Measurements from ENCODE around the gene KLK4. TPM values are rescaled to one million over a fixed set of nuclear protein-coding genes. Genes with fewer than 3 reads are reported as not detected.

Gene KLK4
- total and polyA plus RNA-seq, 10 of the 15 experiments (the other 5 are each of a cell fraction or from before 2014, with no cell fraction given), result 0.06 to 0.31 TPM; not detected in 8

DNA sequence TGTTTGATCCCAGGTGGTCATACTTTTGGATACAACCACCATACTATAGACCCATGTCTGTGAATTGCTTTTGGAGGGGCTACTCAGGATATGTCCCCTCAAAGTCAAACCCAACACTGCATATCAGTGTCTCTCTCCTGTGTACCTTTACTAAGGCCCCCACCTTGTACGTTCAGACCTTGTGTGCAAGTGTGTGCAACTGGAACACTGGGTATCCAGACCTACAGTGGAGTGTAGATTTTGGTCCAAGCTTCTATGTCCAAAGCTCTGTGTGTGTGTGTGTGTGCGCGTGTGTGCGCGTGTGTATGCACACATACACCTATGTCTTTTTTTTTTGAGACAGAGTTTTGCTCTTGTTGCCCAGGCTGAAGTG lies 20.0 kb downstream of the KLK4 start:
- Histone ChIP-seq H3K36me3 (ENCODE audit: control insufficient read depth in 2 of 2, insufficient read depth in 2 of 2, low read length in 1 of 2) (no peaks in the 10 kb centered on the region), H4K20me1 (ENCODE audit: control insufficient read depth, insufficient read depth) (no peaks in the 10 kb centered on the region), H3K79me2 (ENCODE audit: control insufficient read depth, insufficient read depth, low read length) (no peaks in the 10 kb centered on the region), H3K9ac (ENCODE audit: control insufficient read depth, insufficient read depth, low read length) (no peak overlapping the region), H3K4me2 (ENCODE audit: control insufficient read depth, insufficient read depth) (peak overlapping the region; percentile 21; the same call in 1 of the 2 replicates), H3K4me3 (no peak overlapping the region), H3K4me1 (ENCODE audit: control insufficient read depth, insufficient read depth, low read length) (peaks cover 19% of the 10 kb centered on the region), H2AFZ (ENCODE audit: control insufficient read depth, low read depth, low read length) (no peak overlapping the region), H3K27me3 (replicated peaks in 1 of 2; ENCODE audit: control insufficient read depth in 2 of 2, insufficient read depth in 2 of 2, low read length in 1 of 2) (no peaks in the 10 kb centered on the region), H3K27ac (ENCODE audit: control insufficient read depth, insufficient read depth) (peak overlapping the region; percentile 47), H3K9me3 (replicated peaks; ENCODE audit: control insufficient read depth, insufficient read depth, low read length) (peaks cover 6% of the 10 kb centered on the region; the same call in 1 of the 3 replicates)
- ATAC-seq (no peak), FAIRE-seq (no peak), DNase-seq (ENCODE audit: low read depth, low spot score) (no peak)
- RAD21 ChIA-PET (ENCODE audit: unreplicated experiment), result interaction anchor here (1.1 to 1.9 kb wide), 2 partner anchors 31 to 71 kb away, joined by 4 to 5 read pairs; no protein-coding TSS in a partner anchor
- 55% methylated on average over 5 of the region's 5 CpGs for WGBS (ENCODE audit: insufficient coverage, insufficient replicate concordance, low lambda C conversion rate, missing lambda C conversion rate)
- POLR2A ChIA-PET, result interaction anchor here (0.8 to 1.5 kb wide), 2 partner anchors 71 kb away, joined by 3 to 4 read pairs; no protein-coding TSS in a partner anchor
- in situ Hi-C loops (cut with MboI), result loop anchor here (10.0 kb wide), 1 partner anchor 536 kb away; no protein-coding TSS in a partner anchor
- CTCF ChIA-PET, result interaction anchor here (3.7 kb wide), 1 partner anchor 14 kb away, joined by 18 read pairs; no protein-coding TSS in a partner anchor
- intact Hi-C loops (cut with micrococcal nuclease; ENCODE audit: unreplicated experiment), result loop anchor here (10.0 kb wide), 1 partner anchor 536 kb away; no protein-coding TSS in a partner anchor
- BruUV-seq (replicated peaks), result no TSS peak
- SMC1A ChIA-PET (ENCODE audit: uncharacterized antibody, unreplicated experiment), result interaction anchor here (0.8 to 1.4 kb wide), 3 partner anchors 13 to 86 kb away, joined by 3 to 4 read pairs (median 3); no protein-coding TSS in a partner anchor
- peak; percentile 14; the same call in 1 of the 2 replicates for TF ChIP-seq RELB (IDR thresholded peaks at IDR 0.05; ENCODE audit: low read depth)
- TF ChIP-seq RUNX3 (IDR thresholded peaks at IDR 0.05; ENCODE audit: low read length), result no peak
- TF ChIP-seq RAD21 (IDR thresholded peaks at IDR 0.05; ENCODE audit: insufficient read depth, low read depth, low read length), result no peak
- TF ChIP-seq IRF4 (IDR thresholded peaks at IDR 0.05; ENCODE audit: low read depth, low read length), result no peak
- TF ChIP-seq E2F8 (IDR thresholded peaks at IDR 0.05; ENCODE audit: low read depth, partially characterized antibody), result no peak
- no peak for TF ChIP-seq BMI1 (IDR thresholded peaks at IDR 0.05; ENCODE audit: borderline replicate concordance)
- TF ChIP-seq PKNOX1 (IDR thresholded peaks at IDR 0.05), result no peak
- peak; percentile 57 for TF ChIP-seq BCL3 (IDR thresholded peaks at IDR 0.05; ENCODE audit: borderline replicate concordance, insufficient read depth, low read depth, low read length, poor library complexity, severe bottlenecking)
- 0 out of 2 replicates have a peak, but pooled peaks have one; percentile 22 for TF ChIP-seq TCF3 (IDR thresholded peaks at IDR 0.05; ENCODE audit: borderline replicate concordance, insufficient read depth, low read depth, low read length)
- no peak for TF ChIP-seq FOXK2 (IDR thresholded peaks at IDR 0.05)
- 0 out of 2 replicates have a peak, but pooled peaks have one; percentile 2 for TF ChIP-seq NR2F1 (conservative IDR thresholded peaks at IDR 0.05)
- no peak for TF ChIP-seq MEF2A (IDR thresholded peaks at IDR 0.05; ENCODE audit: insufficient read depth, low read depth, low read length)
- TF ChIP-seq MTA2 (IDR thresholded peaks at IDR 0.05; ENCODE audit: low read depth), result no peak
- TF ChIP-seq USF2 (IDR thresholded peaks at IDR 0.05; ENCODE audit: borderline replicate concordance, low read depth, low read length), result no peak
- no peak for TF ChIP-seq MYC (IDR thresholded peaks at IDR 0.05; ENCODE audit: insufficient read depth, insufficient read length, insufficient replicate concordance, low read length, severe bottlenecking)

All from GM12878 (cell line).